ENCODE measurements around the gene PPP1R27. TPM values are rescaled to one million over a fixed set of nuclear protein-coding genes. Genes with fewer than 3 reads are reported as not detected.

Gene PPP1R27
- total RNA-seq, 1 experiment from 2014 or later: not detected

- TF ChIP-seq EZH2 (IDR thresholded peaks at IDR 0.05; ENCODE audit: borderline replicate concordance, low read depth, low read length, poor library complexity, severe bottlenecking): no peak
- no peak for TF ChIP-seq CTCF (conservative IDR thresholded peaks at IDR 0.05; ENCODE audit: low read depth, low read length)
- POLR2A ChIA-PET (ENCODE audit: low non-redundant PET): no interaction called here
- BruUV-seq (replicated peaks): no TSS peak
- Histone ChIP-seq H3K4me1 (ENCODE audit: insufficient read depth, low read length, poor library complexity, severe bottlenecking) (no peaks in the 10 kb centered on the region), H3K9me3 (ENCODE audit: low read depth, low read length, poor library complexity, severe bottlenecking) (no peaks in the 10 kb centered on the region), H3K4me3 (ENCODE audit: low read depth, low read length, poor library complexity, severe bottlenecking) (no peak overlapping the region), H3K27ac (ENCODE audit: low read depth, low read length, poor library complexity, severe bottlenecking) (no peak overlapping the region), H3K27me3 (replicated peaks; ENCODE audit: insufficient read depth, low read depth, low read length, poor library complexity) (peaks cover 9% of the 10 kb centered on the region), H3K36me3 (ENCODE audit: insufficient read depth, low read length, poor library complexity, severe bottlenecking) (no peaks in the 10 kb centered on the region)
- intact Hi-C loops (cut with micrococcal nuclease; ENCODE audit: unreplicated experiment): no loop called here
- no peak for DNase-seq (ENCODE audit: low spot score)
- CTCF ChIA-PET: no interaction called here
Observed at GRCh38 chr17:81813861-81814683, 20.8 kb downstream of the PPP1R27 start.

GRCh38 chr17:81813371-81813684 lies 21.5 kb downstream of the PPP1R27 start:
- H3K9me3 ChIP-seq (ENCODE audit: low read depth, low read length, poor library complexity, severe bottlenecking): no peaks in the 10 kb centered on the region
- no TSS peak for BruUV-seq (replicated peaks)
- POLR2A ChIA-PET (ENCODE audit: low non-redundant PET): interaction anchor here (0.6 kb wide), 1 partner anchor 418 kb away, joined by 4 read pairs; the partner anchor contains the start of gene BAHCC1

GRCh38 chr17:81812571-81813370 lies 22.1 kb downstream of the PPP1R27 start:
- ChIA-PET CTCF (no interaction called here), POLR2A (ENCODE audit: low non-redundant PET) (interaction anchor here (0.6 kb wide), 1 partner anchor 418 kb away, joined by 4 read pairs; the partner anchor contains the start of gene BAHCC1)
- H3K27me3 ChIP-seq (replicated peaks; ENCODE audit: insufficient read depth, low read depth, low read length, poor library complexity): peaks cover 19% of the 10 kb centered on the region
- intact Hi-C loops (cut with micrococcal nuclease; ENCODE audit: unreplicated experiment): no loop called here
- no peak overlapping the region for H3K27ac ChIP-seq (ENCODE audit: low read depth, low read length, poor library complexity, severe bottlenecking)
- BruUV-seq (replicated peaks): no TSS peak
- no peak for DNase-seq (ENCODE audit: low spot score)
- no peaks in the 10 kb centered on the region for H3K36me3 ChIP-seq (ENCODE audit: insufficient read depth, low read length, poor library complexity, severe bottlenecking)
- H3K4me3 ChIP-seq (ENCODE audit: low read depth, low read length, poor library complexity, severe bottlenecking): no peak overlapping the region
- no peaks in the 10 kb centered on the region for H3K4me1 ChIP-seq (ENCODE audit: insufficient read depth, low read length, poor library complexity, severe bottlenecking)
- TF ChIP-seq CTCF (conservative IDR thresholded peaks at IDR 0.05; ENCODE audit: low read depth, low read length): no peak
- H3K9me3 ChIP-seq (ENCODE audit: low read depth, low read length, poor library complexity, severe bottlenecking): no peaks in the 10 kb centered on the region

More at GRCh38 chr17:81813371-81813684, 21.5 kb downstream of the PPP1R27 start:
- H3K4me1 ChIP-seq (ENCODE audit: insufficient read depth, low read length, poor library complexity, severe bottlenecking): no peaks in the 10 kb centered on the region
- TF ChIP-seq EZH2 (IDR thresholded peaks at IDR 0.05; ENCODE audit: borderline replicate concordance, low read depth, low read length, poor library complexity, severe bottlenecking): no peak
- no peak for TF ChIP-seq CTCF (conservative IDR thresholded peaks at IDR 0.05; ENCODE audit: low read depth, low read length)
- no peak overlapping the region for H3K27ac ChIP-seq (ENCODE audit: low read depth, low read length, poor library complexity, severe bottlenecking)
- CTCF ChIA-PET: no interaction called here
- H3K27me3 ChIP-seq (replicated peaks; ENCODE audit: insufficient read depth, low read depth, low read length, poor library complexity): peaks cover 13% of the 10 kb centered on the region
- no peak for DNase-seq (ENCODE audit: low spot score)
- intact Hi-C loops (cut with micrococcal nuclease; ENCODE audit: unreplicated experiment): no loop called here
- no peak overlapping the region for H3K4me3 ChIP-seq (ENCODE audit: low read depth, low read length, poor library complexity, severe bottlenecking)
- H3K36me3 ChIP-seq (ENCODE audit: insufficient read depth, low read length, poor library complexity, severe bottlenecking): no peaks in the 10 kb centered on the region
